Measurements from ENCODE around the gene DUSP9.
"Not testable (repeated sequence)": the region's sequence is repeated elsewhere in the genome, so short reads cannot be mapped to it uniquely, and the experiment has no call there.

DNA sequence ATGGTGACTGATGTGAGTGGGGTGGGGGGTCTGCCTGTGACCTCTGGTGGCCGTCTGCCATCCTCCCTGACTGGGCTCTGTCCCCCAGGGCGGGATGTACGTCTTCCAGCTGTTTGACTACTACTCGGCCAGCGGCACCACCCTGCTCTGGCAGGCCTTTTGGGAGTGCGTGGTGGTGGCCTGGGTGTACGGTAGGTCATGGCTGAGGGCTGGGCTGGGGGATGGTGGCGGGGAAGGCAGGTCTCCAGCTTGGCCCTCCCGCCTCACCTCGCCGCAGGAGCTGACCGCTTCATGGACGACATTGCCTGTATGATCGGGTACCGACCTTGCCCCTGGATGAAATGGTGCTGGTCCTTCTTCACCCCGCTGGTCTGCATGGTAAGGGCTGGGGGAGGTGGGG lies 47.3 kb downstream of the DUSP9 start:
- not testable (repeated sequence) for TF ChIP-seq CTCF (conservative IDR thresholded peaks at IDR 0.05; ENCODE audit: low read depth, low read length); EZH2phosphoT487 (IDR thresholded peaks at IDR 0.05; ENCODE audit: borderline replicate concordance, low read length); EZH2 (IDR thresholded peaks at IDR 0.05; ENCODE audit: low read length, unreplicated experiment)
